Calu3 (cell line): ENCODE results near the gene CCDC167. TPM values are rescaled to one million over a fixed set of nuclear protein-coding genes. Genes with fewer than 3 reads are reported as not detected.

Experiments
- BruUV-seq: library from RNA; stranded (reverse); fragments of 400-500 nt; replicated peaks from 2 replicates; lab custom pipeline; 2021; lab: Mats Ljungman, UMichigan
- CTCF ChIA-PET: fragments of 300-600 bp; sonication (Branson Sonifier 250); formaldehyde crosslinking; loops from one replicate; lab custom pipeline; 2022; ENCODE audit warnings: antibody characterized with exemption; lab: Charles Lee
- DNase-seq: peaks from one replicate; pipeline ENCODE4 v3.0.0; 2022
- H3K27ac Mint-ChIP-seq: one replicate; pipeline ENCODE4 v1.8.0; 2022; ENCODE audit warnings: mixed read lengths; ENCODE audit not compliant: unreplicated experiment
- H3K27me3 Mint-ChIP-seq: one replicate; pipeline ENCODE4 v1.8.0; 2022; ENCODE audit warnings: mixed read lengths; ENCODE audit not compliant: unreplicated experiment
- H3K36me3 Mint-ChIP-seq: one replicate; pipeline ENCODE4 v1.8.0; 2022; ENCODE audit warnings: mild to moderate bottlenecking, moderate library complexity, mixed read lengths; ENCODE audit not compliant: insufficient read depth, unreplicated experiment
- H3K4me1 Mint-ChIP-seq: one replicate; pipeline ENCODE4 v1.8.0; 2022; ENCODE audit warnings: mild to moderate bottlenecking, low read depth, mixed read lengths; ENCODE audit not compliant: unreplicated experiment
- H3K4me3 Mint-ChIP-seq: one replicate; pipeline ENCODE4 v1.8.0; 2022; ENCODE audit warnings: mild to moderate bottlenecking, low read depth, moderate library complexity, mixed read lengths; ENCODE audit not compliant: unreplicated experiment
- H3K9me3 Mint-ChIP-seq: one replicate; pipeline ENCODE4 v1.8.0; 2022; ENCODE audit warnings: low read depth, mixed read lengths; ENCODE audit not compliant: unreplicated experiment
- CTCF ChIP-seq: fragments of 200-600 bp; IDR thresholded peaks from one replicate; pipeline ENCODE4 v1.8.0; 2022; ENCODE audit warnings: antibody characterized with exemption; ENCODE audit not compliant: unreplicated experiment
- intact Hi-C: fragments of 100-400 bp; cut with micrococcal nuclease; formaldehyde crosslinking; loops from one replicate; pipeline ENCODE4 v1.10.0; 2022; ENCODE audit not compliant: unreplicated experiment
- total RNA-seq: library from RNA; stranded (reverse); gene quantifications from 2 replicates; pipeline ENCODE4 v1.2.3, GENCODE V29; 2022

Gene CCDC167
- total RNA-seq, 1 experiment from 2014 or later: 40.2 TPM

- intact Hi-C loops: no loop called here
- Mint-ChIP-seq H3K27ac (no peak overlapping the region), H3K27me3 (peaks cover 94% of the 10 kb centered on the region), H3K4me3 (no peak overlapping the region), H3K36me3 (no peaks in the 10 kb centered on the region), H3K4me1 (peaks cover 6% of the 10 kb centered on the region), H3K9me3 (no peaks in the 10 kb centered on the region)
- no peak for DNase-seq
- TF ChIP-seq CTCF: no peak
- CTCF ChIA-PET: no interaction called here
- BruUV-seq: no TSS peak
Observed at GRCh38 chr6:37514321-37514771, 14.7 kb upstream of the CCDC167 start.

- intact Hi-C loops: no loop called here
- Mint-ChIP-seq H3K4me3 (no peak overlapping the region), H3K4me1 (peaks cover 6% of the 10 kb centered on the region), H3K36me3 (no peaks in the 10 kb centered on the region), H3K27ac (no peak overlapping the region), H3K9me3 (no peaks in the 10 kb centered on the region), H3K27me3 (peaks cover 94% of the 10 kb centered on the region)
- no TSS peak for BruUV-seq
- CTCF ChIA-PET: interaction anchor here (1.3 kb wide), 1 partner anchor 24 kb away, joined by 3 read pairs; no protein-coding TSS in a partner anchor
- DNase-seq: no peak
- TF ChIP-seq CTCF: no peak
Observed at GRCh38 chr6:37513576-37513975, 13.9 kb upstream of the CCDC167 start.

GRCh38 chr6:37513155-37513554, 13.5 kb upstream of the CCDC167 start:
- peaks cover 94% of the 10 kb centered on the region for H3K27me3 Mint-ChIP-seq
- no peaks in the 10 kb centered on the region for H3K36me3 Mint-ChIP-seq
- no peak overlapping the region for H3K4me3 Mint-ChIP-seq
- no peaks in the 10 kb centered on the region for H3K9me3 Mint-ChIP-seq
- peaks cover 6% of the 10 kb centered on the region for H3K4me1 Mint-ChIP-seq
- CTCF ChIA-PET: interaction anchor here (1.3 kb wide), 1 partner anchor 24 kb away, joined by 3 read pairs; no protein-coding TSS in a partner anchor
- TF ChIP-seq CTCF: no peak
- H3K27ac Mint-ChIP-seq: no peak overlapping the region
- intact Hi-C loops: no loop called here
- BruUV-seq: no TSS peak
- DNase-seq: no peak

- CTCF ChIA-PET: interaction anchor here (1.3 kb wide), 1 partner anchor 25 kb away, joined by 3 read pairs; no protein-coding TSS in a partner anchor
- no TSS peak for BruUV-seq
- no peak for DNase-seq
- H3K4me3 Mint-ChIP-seq: no peak overlapping the region
- H3K36me3 Mint-ChIP-seq: no peaks in the 10 kb centered on the region
- no peak overlapping the region for H3K27ac Mint-ChIP-seq
- TF ChIP-seq CTCF: no peak
- H3K27me3 Mint-ChIP-seq: peaks cover 92% of the 10 kb centered on the region
- intact Hi-C loops: no loop called here
- no peaks in the 10 kb centered on the region for H3K9me3 Mint-ChIP-seq
- H3K4me1 Mint-ChIP-seq: peaks cover 6% of the 10 kb centered on the region
Observed at GRCh38 chr6:37512400-37513011, 12.8 kb upstream of the CCDC167 start.
